Peyer's patch (tissue), 4 donors: ENCODE data around the gene B3GAT2. TPM values are rescaled to one million over a fixed set of nuclear protein-coding genes. Genes with fewer than 3 reads are reported as not detected.

Experiments
- DNase-seq, 3 donors: peaks; one replicate each; pipeline ENCODE4 v3.0.0-alpha.2; 2017 to 2019
- H3K27ac ChIP-seq, 4 donors: fragments of 200-600 bp; sonication (generic); one replicate each; pipeline ENCODE4 v1.5.1; 2016 to 2019
- H3K27me3 ChIP-seq, 2 donors: fragments of 200-600 bp; sonication (generic); one replicate each; pipeline ENCODE4 v1.5.1; 2019
- H3K36me3 ChIP-seq, 3 donors: fragments of 200-600 bp; sonication (generic); one replicate each; pipeline ENCODE4 v1.5.1; 2016 to 2019
- H3K4me1 ChIP-seq, 4 donors: fragments of 200-600 bp; sonication (generic); one replicate each; pipeline ENCODE4 v1.5.1; 2016 to 2019
- H3K4me3 ChIP-seq, 4 donors: fragments of 200-600 bp; sonication (generic); 1 replicate in 3 of 4; 2 replicates in 1 of 4; pipeline ENCODE4 v1.5.1; 2016 to 2019; ENCODE audit warnings: mild to moderate bottlenecking in 1 of 4
- H3K9me3 ChIP-seq, 4 donors: fragments of 200-600 bp; sonication (generic); one replicate each; pipeline ENCODE4 v1.5.1; 2016 to 2019; ENCODE audit warnings: mild to moderate bottlenecking in 1 of 4
- CTCF ChIP-seq, 6 experiments: fragments of 450-650 bp in 4 of 6; fragments of 200-600 bp in 2 of 6; sonication (generic) in 1 of 6; IDR thresholded peaks; one replicate each; pipeline ENCODE4 v1.5.1; 2017 to 2019; ENCODE audit warnings: antibody characterized with exemption in 6 of 6, mild to moderate bottlenecking in 3 of 6, moderate library complexity in 1 of 6
- POLR2A ChIP-seq, 2 donors: fragments of 450-650 bp; IDR thresholded peaks; one replicate each; pipeline ENCODE4 v1.5.1; 2017; ENCODE audit warnings: antibody characterized with exemption in 2 of 2, mild to moderate bottlenecking in 2 of 2, moderate library complexity in 2 of 2
- total RNA-seq, 4 donors: library from RNA; depleted of rRNA; stranded (reverse); fragments of >200 nt; gene quantifications; one replicate each; pipeline ENCODE4 v1.1.0, GENCODE V29; 2016

B3GAT2 gene
- total RNA-seq, 4 donors from 2014 or later: not detected

GRCh38 chr6:70933853-70934252 lies 23.0 kb downstream of the B3GAT2 start:
- no peak overlapping the region for H3K27ac ChIP-seq
- no peak for TF ChIP-seq CTCF (IDR thresholded peaks at IDR 0.05)
- TF ChIP-seq POLR2A (IDR thresholded peaks at IDR 0.05): no peak
- no peaks in the 10 kb centered on the region for H3K27me3 ChIP-seq
- H3K9me3 ChIP-seq: no peaks in the 10 kb centered on the region
- no peaks in the 10 kb centered on the region for H3K36me3 ChIP-seq
- no peaks in the 10 kb centered on the region for H3K4me1 ChIP-seq
- no peak for DNase-seq
- no peak overlapping the region for H3K4me3 ChIP-seq

- Histone ChIP-seq H3K4me1 (no peaks in the 10 kb centered on the region), H3K27ac (no peak overlapping the region), H3K4me3 (no peak overlapping the region), H3K27me3 (no peaks in the 10 kb centered on the region), H3K36me3 (no peaks in the 10 kb centered on the region), H3K9me3 (no peaks in the 10 kb centered on the region)
- DNase-seq: no peak
- TF ChIP-seq POLR2A (IDR thresholded peaks at IDR 0.05) (no peak), CTCF (IDR thresholded peaks at IDR 0.05) (no peak)
These were observed 51.1 kb downstream of the B3GAT2 start for GRCh38 chr6:70905742-70906141.

- TF ChIP-seq CTCF (IDR thresholded peaks at IDR 0.05) (no peak), POLR2A (IDR thresholded peaks at IDR 0.05) (no peak)
- Histone ChIP-seq H3K27ac (no peak overlapping the region), H3K9me3 (no peaks in the 10 kb centered on the region), H3K27me3 (no peaks in the 10 kb centered on the region), H3K4me1 (no peaks in the 10 kb centered on the region), H3K36me3 (no peaks in the 10 kb centered on the region), H3K4me3 (no peak overlapping the region)
- no peak for DNase-seq
These were observed 53.0 kb downstream of the B3GAT2 start for GRCh38 chr6:70903665-70904452.

- Histone ChIP-seq H3K36me3 (no peaks in the 10 kb centered on the region), H3K27ac (no peak overlapping the region), H3K4me1 (no peaks in the 10 kb centered on the region), H3K9me3 (no peaks in the 10 kb centered on the region), H3K27me3 (no peaks in the 10 kb centered on the region), H3K4me3 (no peak overlapping the region)
- TF ChIP-seq CTCF (IDR thresholded peaks at IDR 0.05) (no peak), POLR2A (IDR thresholded peaks at IDR 0.05) (no peak)
- DNase-seq: no peak
These were observed 55.5 kb downstream of the B3GAT2 start for GRCh38 chr6:70901324-70901723.

DNA sequence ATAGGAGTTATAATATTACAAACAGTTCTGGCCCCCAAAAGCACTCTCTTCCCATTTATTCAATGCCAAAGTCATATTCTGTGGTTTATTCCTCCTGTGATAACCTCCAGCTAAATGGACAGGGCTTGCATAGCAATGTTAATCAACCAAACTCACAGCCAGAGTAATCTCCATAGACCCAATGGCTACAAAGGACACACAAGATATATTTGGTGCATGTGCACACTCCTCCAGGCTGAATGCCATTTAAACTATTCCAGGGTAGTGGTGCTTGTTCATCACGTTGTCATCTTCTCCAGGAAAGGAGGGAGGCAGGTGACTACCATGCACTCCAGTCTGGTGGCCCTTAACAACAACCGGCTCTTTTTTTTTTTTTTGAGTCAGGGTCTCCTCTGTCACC lies 56.8 kb downstream of the B3GAT2 start:
- Histone ChIP-seq H3K27ac (no peak overlapping the region), H3K4me1 (no peaks in the 10 kb centered on the region), H3K9me3 (no peaks in the 10 kb centered on the region), H3K36me3 (no peaks in the 10 kb centered on the region), H3K4me3 (no peak overlapping the region), H3K27me3 (no peaks in the 10 kb centered on the region)
- TF ChIP-seq CTCF (IDR thresholded peaks at IDR 0.05) (no peak), POLR2A (IDR thresholded peaks at IDR 0.05) (no peak)
- no peak for DNase-seq
